HG03066 (cell line): Measurements from ENCODE around the gene ZNF511.

Source experiments
- ATAC-seq: cut with Tn5 transposase; IDR thresholded peaks from one replicate; pipeline ENCODE4 v1.9.1; 2021; ENCODE audit warnings: low read depth; ENCODE audit not compliant: unreplicated experiment

The ZNF511 gene

DNA sequence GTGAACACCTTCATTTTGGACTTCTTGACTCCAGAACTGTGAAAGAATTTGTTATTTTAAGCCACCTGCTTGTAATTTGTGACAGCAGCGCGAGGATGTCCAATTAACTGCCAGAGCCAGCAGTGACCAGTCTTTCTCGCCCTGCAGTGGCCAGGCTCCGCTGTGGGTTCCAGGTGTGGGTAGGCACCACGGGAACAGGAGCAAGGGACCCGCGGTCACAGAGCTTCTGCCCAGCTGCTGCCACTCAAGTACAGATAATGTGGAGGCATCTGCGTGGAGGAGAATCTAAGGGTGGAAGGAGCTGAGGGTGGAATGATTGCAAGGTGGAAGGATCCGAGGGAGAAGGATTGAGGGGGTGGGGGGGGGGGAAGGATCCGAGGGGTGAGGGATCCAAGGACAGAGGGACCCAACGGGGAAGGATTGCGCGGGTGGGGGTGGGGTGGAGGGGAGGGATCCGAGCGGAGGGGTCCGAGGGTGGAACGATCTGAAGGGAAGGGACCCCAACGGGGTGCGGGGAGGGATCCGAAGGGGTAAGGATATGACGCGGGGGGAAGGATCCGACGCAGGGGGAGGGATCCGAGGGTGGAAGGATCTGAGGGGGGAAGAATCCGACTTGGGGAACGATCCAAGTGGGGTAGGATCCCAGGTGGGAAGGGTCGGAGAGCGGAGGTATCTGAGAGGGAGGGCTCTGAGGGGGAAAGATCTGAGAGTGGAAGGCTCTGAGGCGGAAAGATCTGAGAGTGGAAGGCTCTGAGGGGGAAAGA lies 24.4 kb downstream of the ZNF511 start:
- no peak for ATAC-seq

DNA sequence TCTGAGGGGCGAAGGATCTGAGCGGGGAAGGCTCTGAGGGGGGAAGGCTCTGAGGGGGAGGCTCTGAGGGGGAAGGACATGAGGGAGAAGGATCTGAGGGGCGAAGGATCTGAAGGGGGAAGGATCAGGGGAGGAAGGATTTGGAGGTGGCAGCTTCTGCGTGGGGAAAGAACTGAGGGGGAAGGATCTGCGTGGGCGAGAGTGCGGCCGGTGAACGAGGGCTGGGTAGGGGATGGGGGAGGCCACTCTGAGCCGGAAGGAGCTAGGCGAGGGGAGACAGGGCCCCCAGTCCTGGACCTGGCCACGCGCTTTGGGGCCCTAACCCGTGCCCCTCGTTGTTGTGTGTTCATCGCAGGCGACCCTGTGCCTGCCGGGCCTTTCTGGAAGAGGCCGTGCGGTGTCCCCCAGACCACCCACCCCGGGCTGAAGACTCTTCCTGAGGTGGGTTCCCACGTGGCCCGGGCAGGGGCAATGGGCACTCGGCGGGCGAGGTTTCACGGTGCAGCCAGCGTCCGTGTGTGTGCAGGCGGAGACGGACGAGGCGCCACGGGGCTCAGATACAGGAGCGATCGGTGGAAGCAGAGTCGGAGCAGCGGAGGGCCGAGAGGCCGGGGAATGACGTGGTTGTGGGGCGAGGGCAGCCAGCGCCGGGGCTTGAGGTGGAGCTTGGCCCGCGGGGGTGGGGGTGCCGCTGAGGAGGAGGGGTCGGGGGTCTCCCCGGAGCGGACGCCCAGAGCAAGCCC lies 26.0 kb downstream of the ZNF511 start:
- no peak for ATAC-seq

DNA sequence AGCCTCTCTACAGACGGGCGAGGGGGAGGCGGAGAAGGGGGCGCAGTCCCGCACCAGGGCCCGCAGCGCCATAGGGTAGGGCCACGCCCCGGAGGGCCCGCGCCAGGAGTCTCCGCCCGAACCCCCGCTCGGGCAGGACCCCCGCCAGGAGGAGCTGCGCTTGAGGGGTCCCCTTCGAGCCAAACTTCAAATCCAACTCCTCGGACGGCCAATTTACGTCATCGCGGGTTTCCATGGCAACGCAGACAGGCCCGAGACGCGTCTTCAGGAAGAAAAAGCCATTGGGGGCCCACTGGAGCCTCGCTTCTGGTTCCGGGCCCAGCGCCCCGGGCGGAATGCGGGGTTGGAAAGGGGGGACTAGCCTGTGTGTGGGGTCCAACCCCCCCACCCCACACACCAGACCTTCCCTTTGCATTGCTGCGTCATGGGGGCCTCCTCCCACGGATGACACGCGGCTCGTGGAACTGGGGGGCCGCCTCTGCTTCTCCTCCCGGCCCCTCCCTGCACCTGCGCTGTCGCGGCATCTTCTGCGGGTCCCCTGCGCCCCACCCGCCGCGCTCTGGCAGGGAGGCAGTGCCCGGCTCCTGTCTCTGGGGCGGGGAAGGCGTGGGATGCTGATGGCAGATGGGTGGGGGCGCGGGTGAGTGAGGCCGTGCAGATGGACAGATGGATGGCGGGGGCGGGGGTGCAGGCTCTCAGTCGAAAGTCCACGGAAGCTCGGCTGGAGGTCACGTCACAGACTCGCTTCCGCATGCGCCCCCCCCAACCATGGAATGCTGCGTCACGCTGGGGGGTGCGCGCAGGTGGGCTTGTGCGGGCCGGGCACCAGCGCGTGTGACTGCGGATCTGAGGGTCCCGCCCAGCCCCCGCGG lies 26.8 kb downstream of the ZNF511 start:
- no peak for ATAC-seq

DNA sequence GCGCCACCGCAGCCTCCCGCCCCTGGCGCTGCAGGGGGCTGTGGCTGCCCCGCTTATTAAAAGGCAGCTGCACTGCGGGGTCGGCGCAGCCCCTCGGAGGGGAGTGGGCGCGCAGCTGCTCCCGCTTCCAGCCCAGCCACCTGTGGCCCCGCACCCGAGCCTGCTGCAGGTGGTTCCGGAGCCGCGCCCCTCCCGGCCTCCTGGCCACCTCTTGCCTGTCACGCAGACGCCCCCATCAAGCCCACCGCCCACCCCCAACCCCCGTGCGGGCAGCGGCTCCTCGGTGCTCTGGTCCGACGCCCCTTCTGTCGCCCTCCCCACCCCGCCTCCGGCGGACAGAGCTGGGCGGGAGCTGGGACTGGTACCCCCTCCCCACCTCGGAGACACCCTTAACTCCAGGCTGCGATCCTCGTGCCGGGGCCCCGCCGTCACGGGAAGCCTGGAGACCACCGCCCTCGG lies 27.4 kb downstream of the ZNF511 start:
- no peak for ATAC-seq

DNA sequence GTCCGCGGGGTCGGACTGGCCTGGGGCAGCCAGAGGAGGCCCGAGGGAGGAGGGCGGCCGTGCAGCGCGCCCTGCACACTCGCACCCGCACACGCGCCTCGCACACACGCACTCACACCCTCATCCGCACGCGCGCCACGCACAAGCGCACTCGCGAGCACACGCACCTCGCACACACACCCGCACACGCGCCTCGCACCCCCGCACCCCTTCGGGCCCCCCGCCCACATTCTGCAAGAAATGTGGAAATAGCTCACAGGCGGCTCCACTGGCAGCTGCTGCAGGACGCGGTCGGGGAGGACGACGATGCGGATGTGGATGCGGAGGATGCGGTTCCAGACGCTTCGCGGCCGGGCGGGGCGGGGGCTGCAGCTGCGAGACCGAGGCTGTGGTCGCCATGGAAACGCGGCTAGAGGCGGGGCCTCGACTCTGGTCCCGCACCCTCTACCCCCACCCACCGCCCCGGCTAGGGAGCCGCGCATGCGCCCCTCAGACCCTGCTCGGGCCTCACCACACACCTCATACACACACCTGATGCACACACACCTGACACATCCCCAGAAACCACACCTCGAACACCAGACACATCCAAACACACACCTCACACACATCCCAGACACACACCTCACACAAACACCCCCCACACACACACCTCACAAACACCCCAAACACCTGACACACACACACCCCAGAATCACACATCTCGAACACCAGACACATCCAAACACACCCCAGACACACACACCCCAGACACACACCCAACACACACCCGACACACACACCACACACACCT lies 28.1 kb downstream of the ZNF511 start, which contains the start of gene CALY:
Gene CALY (minus strand): TSS at position 320 of the 793 bp plus-strand sequence. CDS start 7,907 bp downstream, outside the sequence.
- ATAC-seq = no peak

DNA sequence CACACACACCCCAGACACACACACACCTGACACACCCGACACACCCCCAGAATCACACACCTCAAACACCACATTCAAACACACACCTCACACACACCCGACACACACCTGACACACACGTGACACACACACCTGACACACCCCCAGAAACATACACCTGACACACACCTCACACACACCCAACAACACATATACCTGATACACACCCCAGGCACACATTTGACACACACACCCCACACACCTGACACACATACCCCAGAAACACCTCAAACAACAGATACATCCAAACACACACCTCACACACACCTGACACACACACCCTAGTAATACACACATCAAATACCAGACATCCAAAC lies 28.6 kb downstream of the ZNF511 start:
- no peak for ATAC-seq

DNA sequence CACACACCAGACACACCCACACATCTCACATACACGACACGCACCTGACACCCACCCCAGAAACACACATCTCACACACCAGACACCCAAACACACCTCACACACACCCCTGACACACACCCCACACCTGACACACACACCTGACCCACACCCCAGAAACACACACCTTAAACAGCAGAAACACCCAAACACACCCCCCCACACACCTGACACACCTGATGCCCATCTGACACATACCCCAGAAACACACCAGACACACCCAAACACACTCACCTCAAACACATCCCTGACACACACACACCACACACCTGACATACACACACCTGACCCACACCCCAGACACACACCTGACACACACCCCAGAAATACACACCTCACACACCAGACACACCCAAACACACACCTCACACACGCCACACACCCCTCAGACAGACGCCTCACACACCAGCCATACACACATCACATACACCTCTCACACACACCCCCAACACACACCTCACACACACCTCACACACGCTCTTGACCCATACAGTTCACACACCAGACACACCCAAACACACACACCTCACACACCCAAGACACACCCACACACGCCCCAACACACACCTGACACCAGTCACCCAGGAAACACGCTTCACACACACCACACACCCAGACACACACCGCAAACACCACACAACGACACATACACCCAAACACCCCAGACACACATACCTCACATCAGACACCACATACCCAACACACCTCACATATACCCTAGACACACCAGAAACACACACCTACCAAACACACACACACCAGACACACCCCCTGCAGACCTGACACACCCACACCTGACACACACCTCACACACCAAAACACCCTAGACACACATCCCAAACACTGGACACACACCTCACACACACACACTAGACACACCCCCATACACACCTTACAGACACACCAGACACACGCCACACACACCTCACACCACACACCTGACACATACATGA lies 29.7 kb downstream of the ZNF511 start:
- no peak for ATAC-seq

DNA sequence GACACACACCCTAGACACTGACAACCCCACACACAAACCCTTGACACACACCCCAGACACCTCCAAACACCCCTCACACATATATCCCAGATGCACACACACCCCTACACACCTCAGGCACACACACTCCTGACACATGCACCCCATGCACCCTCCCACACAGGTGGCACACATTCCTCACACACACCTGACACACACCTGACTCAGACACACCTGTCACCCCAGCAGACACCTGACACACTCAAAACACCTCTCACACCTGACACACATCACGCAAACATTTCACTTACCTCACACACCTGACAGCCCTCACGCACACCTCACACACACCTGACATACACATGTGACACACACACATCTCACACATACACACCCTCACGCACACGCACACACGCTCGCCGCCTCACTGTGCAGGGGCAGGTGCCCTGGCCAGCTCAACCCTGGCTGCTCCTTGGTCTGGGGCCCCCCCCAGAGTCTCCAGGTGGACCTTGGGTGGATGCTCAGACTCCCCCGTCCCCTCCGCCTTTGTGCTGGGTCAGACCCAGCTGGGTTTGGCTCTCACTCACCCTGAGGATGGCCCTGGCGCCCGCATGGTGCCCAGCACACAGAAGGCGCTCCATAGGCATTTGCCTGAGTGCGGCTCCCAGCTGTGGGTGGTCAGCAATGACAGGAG lies 31.1 kb downstream of the ZNF511 start:
- ATAC-seq = no peak

DNA sequence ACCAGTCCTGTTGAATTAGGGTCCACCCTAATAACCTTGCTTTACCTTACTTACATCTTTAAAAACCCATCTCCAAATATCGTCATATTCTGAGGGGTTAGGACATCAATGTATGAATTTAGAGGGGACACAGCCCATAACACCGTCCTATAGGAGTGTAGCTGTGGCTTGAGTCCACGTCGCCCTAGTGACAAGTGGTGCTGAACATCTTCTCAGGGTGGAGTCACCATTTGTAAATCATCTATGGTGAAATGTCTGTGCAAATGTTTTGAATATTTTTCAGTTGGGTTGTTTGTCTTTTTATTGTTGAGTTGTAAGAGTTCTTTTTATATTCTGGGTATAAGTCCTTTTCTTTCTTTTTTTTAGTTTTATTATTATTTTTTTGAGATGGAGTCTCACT lies 33.3 kb downstream of the ZNF511 start:
- ATAC-seq = no peak

DNA sequence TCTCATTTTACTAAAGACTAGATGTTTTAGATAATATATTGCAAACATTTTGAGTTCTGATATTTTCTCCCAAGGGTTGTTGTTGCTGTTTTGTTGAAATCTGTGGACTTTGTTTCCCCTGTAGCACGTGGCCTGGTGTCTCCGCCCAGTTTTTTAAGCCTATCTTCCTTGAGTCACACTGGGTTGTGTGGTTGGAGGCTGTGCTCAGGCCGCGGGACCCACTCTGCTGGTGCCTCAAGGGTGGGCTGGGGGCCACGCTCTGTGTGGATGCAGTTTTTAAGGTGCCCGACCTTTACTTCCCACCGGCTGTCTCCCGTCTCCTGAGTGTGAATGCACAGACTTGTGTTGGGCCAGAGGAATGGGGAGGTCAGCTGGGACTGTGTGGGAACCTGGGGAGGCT lies 34.2 kb downstream of the ZNF511 start:
- no peak for ATAC-seq

DNA sequence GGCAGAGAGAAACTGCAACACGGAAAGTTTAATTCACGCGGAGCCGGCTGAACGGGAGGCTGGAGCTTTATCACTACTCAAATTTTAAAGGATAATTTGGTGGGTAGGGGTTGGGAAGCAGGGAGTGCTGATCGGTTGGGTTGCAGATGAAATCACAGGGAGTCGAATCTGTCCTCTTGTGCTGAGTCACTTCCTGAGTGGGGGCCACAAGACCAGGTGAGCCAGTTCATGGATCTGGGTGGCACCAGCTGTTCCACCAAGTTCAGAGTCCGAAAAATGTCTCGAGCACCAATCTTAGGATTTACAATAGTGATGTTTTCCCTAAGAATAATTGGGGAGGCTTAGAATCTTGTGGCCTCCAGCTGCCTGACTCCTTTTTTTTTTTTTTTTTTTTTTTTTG lies 34.8 kb downstream of the ZNF511 start:
- no peak for ATAC-seq

DNA sequence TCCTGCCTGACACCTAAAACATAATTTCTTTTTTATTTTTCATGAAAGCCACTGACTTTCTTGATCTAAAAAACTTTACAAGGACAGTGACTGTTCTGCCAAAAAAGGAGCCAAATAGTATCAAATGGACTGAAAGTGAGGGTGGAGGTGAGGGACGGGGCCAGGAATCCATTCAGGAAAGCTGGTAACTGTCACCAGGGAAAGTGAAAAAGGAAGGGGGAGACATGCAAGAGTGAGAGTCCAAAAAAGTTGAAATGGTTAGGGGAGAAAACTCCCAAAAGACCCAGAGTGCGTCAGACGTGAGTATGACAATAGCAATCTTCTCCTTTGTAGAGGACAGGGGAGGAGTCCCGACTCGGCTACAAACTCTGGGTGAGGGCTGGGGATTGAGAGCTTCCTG lies 35.5 kb downstream of the ZNF511 start:
- ATAC-seq = no peak

DNA sequence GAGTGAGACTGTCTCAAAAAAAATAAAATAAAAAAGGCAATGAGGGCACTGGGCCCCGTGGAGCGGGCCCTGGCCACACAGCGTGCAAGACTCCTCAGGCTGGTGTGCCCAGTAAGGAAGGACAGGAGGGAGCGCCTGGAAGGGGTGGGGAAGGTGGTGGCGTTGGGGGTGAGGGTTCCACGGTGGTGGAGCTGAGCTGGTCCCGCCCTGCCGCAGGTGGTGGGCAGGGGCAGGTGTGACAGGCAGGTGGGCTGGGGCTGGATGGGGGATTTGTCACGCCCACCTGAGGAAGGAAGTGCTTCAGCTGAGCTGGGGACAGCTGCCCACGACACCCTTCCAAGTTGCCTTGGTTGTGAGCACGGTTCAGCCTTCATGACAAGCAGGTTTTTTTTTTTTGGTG lies 37.7 kb downstream of the ZNF511 start:
- ATAC-seq = no peak

DNA sequence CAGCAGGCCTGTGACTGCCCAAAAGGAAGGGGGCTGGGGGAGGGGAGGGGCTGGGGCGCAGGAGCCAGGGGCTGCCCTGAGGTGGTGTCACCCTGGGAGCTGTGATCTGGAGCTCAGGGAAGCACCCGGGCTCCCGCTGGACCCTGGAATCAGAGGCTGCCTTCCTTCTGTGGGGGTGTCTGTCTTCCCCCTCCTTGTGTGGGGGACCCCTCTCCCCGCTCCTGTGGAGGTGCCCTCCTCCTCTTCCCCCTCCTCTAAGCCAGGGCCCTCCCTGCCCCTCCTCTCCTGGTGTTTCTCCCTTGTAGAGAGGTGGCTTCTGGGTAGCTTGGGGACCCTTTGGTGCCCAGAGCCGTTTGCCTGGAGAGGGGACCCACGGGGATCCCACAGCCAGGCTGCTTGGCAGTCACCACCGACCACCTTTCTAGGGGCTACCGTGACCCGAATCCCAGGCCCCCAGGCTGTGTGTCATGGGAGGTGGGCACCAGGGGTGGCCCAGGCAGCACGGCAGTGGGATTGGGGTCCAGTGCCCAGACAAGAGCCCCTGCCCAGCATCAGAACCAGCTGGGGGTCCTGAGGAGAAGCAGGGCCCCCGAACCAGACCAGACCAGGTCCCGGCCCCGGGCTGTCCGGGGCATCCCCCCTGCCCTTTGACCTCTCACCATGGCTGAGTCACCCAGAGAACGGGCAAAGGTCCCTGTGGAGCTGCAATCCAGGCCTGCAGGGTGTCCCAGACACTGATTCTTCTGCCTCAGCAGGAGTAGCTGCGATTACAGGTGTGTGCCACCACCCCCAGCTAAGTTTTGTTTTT lies 39.2 kb downstream of the ZNF511 start:
- no peak for ATAC-seq

DNA sequence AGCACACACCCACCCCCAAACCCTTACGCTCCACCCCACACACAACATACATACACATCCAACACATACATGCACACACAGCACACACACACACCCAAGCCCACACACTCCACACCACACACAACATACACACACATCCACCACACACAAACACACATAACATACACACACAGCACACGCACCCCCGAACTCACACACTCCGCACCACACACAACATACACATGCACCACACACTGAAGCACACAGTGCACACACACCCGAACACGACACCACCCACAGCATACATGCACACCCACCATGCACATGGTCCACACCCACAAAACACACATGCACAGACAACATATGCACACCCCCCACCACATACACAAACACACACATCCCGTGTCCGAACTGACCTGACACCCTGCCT lies 40.5 kb downstream of the ZNF511 start:
- no peak for ATAC-seq

DNA sequence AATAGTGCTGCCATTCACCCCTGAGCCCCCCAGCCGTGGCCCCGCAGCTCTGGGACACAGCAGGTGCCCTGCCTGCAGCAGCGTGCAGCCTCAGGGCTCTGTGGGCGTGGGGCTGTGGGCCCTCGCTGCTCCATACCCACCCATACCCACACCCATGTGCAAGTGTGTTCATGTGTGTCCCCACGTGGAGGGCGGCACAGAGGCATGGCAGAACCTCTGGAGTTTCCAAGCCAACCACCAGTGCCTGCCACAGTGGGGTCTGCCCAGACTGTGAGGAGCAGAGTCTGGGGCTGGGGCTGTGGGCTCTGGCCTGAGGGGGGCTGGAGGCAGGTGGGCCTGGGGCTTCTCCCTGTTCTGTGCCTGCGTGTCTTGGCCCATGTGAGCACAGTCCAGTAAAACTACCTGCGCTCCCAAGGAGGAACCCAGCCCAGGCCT lies 40.9 kb downstream of the ZNF511 start:
- no peak for ATAC-seq

DNA sequence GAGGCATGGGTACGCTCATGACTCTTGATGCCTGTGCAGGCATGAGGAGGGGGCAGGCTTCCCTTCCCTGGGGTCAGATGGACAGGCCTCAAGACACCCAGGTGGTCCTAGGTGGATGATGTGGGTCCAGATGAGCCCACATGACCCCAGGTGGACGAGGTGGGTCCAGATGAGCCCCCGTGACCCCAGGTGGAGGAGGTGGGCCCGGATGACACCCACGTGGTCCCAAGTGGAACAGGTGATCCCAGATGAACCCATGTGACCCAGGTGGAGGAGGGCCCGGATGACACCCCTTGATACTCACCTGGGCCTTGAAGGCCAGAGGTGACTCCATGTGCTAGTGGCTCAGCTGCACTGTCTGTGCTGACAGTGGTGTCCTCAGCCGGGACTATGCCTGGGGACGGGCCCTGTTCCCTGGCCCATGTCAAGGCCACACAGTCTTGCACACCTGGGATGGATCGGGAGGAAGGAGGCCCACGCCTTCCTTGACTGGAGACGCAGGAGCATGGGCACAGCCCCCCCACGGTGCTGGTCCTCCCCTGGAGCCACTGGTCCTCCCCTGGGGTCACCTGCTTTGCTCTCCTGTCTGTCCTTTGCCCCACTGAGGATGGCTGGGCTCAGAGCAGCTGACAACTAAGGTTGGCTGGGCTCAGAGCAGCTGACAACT lies 41.7 kb downstream of the ZNF511 start:
- ATAC-seq = no peak
